Neuronal stem cell (in vitro differentiated cells): ENCODE data around the gene SLC46A3.
"Not testable (repeated sequence)": the region's sequence is repeated elsewhere in the genome, so short reads cannot be mapped to it uniquely, and the experiment has no call there.

Source experiments
- DNase-seq: peaks from one replicate; pipeline ENCODE4 v3.0.0-alpha.2; 2013; ENCODE audit warnings: low spot score
- H2AFZ ChIP-seq: one replicate; pipeline ENCODE4 v1.6.1; 2013; ENCODE audit warnings: mild to moderate bottlenecking, low read length, inconsistent platforms
- H2AK5ac ChIP-seq: 2 replicates; pipeline ENCODE4 v1.6.1; 2013; ENCODE audit warnings: low read depth, mild to moderate bottlenecking, inconsistent platforms, low read length, moderate library complexity, mixed read lengths
- H2BK120ac ChIP-seq: 2 replicates; pipeline ENCODE4 v1.6.1; 2013; ENCODE audit warnings: low read depth, mild to moderate bottlenecking, inconsistent platforms, low read length, moderate library complexity, mixed read lengths
- H2BK12ac ChIP-seq: one replicate; pipeline ENCODE4 v1.6.1; 2013; ENCODE audit warnings: low read length, inconsistent platforms
- H2BK15ac ChIP-seq: 2 replicates; pipeline ENCODE4 v1.6.1; 2013; ENCODE audit warnings: mild to moderate bottlenecking, low read length, inconsistent platforms, mixed read lengths
- H2BK5ac ChIP-seq: one replicate; pipeline ENCODE4 v1.6.1; 2013; ENCODE audit warnings: inconsistent platforms, mild to moderate bottlenecking, low read length, moderate library complexity
- H3K14ac ChIP-seq: one replicate; pipeline ENCODE4 v1.6.1; 2013; ENCODE audit warnings: low read length, inconsistent platforms
- H3K18ac ChIP-seq: 2 replicates; pipeline ENCODE4 v1.6.1; 2013; ENCODE audit warnings: low read length, inconsistent platforms
- H3K23ac ChIP-seq: 2 replicates; pipeline ENCODE4 v1.6.1; 2013; ENCODE audit warnings: low read depth, mild to moderate bottlenecking, mixed read lengths, low read length, inconsistent platforms; ENCODE audit not compliant: poor library complexity
- H3K27ac ChIP-seq: replicated peaks from 3 replicates; pipeline ENCODE4 v1.5.1; 2013; ENCODE audit warnings: low read length, inconsistent platforms
- H3K27me3 ChIP-seq, 3 experiments: 2 replicates each; pipeline ENCODE4 v1.6.1; 2013; ENCODE audit warnings: low read length in 3 of 3, mild to moderate bottlenecking in 2 of 3, inconsistent platforms in 1 of 3, low read depth in 1 of 3, mixed read lengths in 1 of 3, moderate library complexity in 1 of 3; ENCODE audit not compliant: control insufficient read depth in 3 of 3, insufficient read depth in 3 of 3
- H3K36me3 ChIP-seq, 2 donors: replicated peaks in 1 of 2; 2 replicates each; pipeline ENCODE4 v1.6.1; 2013; ENCODE audit warnings: low read length in 2 of 2; ENCODE audit not compliant: control insufficient read depth in 2 of 2, insufficient read depth in 2 of 2
- H3K4ac ChIP-seq: 2 replicates; pipeline ENCODE4 v1.6.1; 2013; ENCODE audit warnings: inconsistent platforms, mild to moderate bottlenecking, low read length, moderate library complexity
- H3K4me1 ChIP-seq, 2 donors: 1 replicate in 1 of 2; 2 replicates in 1 of 2; pipeline ENCODE4 v1.6.1; 2013; ENCODE audit warnings: low read length in 2 of 2, low read depth in 1 of 2; ENCODE audit not compliant: control insufficient read depth in 2 of 2, insufficient read depth in 1 of 2
- H3K4me2 ChIP-seq: one replicate; pipeline ENCODE4 v1.6.1; 2013; ENCODE audit warnings: mild to moderate bottlenecking, low read length, inconsistent platforms; ENCODE audit not compliant: insufficient read depth, poor library complexity, severe bottlenecking
- H3K4me3 ChIP-seq, 2 donors: 2 replicates each; pipeline ENCODE4 v1.5.1; 2013; ENCODE audit warnings: low read length in 2 of 2, mild to moderate bottlenecking in 2 of 2, inconsistent platforms in 1 of 2, moderate library complexity in 1 of 2
- H3K79me1 ChIP-seq: one replicate; pipeline ENCODE4 v1.6.1; 2013; ENCODE audit warnings: low read depth, mild to moderate bottlenecking, inconsistent platforms, low read length, moderate library complexity
- H3K9ac ChIP-seq: one replicate; pipeline ENCODE4 v1.6.1; 2013; ENCODE audit warnings: mild to moderate bottlenecking, low read depth, low read length, inconsistent platforms; ENCODE audit not compliant: poor library complexity
- H3K9me3 ChIP-seq, 2 donors: replicated peaks in 1 of 2; 2 replicates each; pipeline versions ENCODE3 to v1.6.1; 2013; ENCODE audit warnings: low read length in 2 of 2, mild to moderate bottlenecking in 2 of 2, inconsistent platforms in 1 of 2, low read depth in 1 of 2, mixed read lengths in 1 of 2, moderate library complexity in 1 of 2; ENCODE audit not compliant: control insufficient read depth in 2 of 2, insufficient read depth in 1 of 2
- H4K8ac ChIP-seq: one replicate; pipeline ENCODE4 v1.6.1; 2013; ENCODE audit warnings: low read depth, mild to moderate bottlenecking, inconsistent platforms, low read length, moderate library complexity
- H4K91ac ChIP-seq: one replicate; pipeline ENCODE4 v1.6.1; 2013; ENCODE audit warnings: low read length, low read depth, mild to moderate bottlenecking, inconsistent platforms; ENCODE audit not compliant: poor library complexity
- WGBS, 2 donors: extraction: QIAGEN DNeasy Blood & Tissue Kit; methylation state at CpG; one replicate each; pipeline ENCODE4 v1.1.7; 2013; ENCODE audit warnings: missing lambda C conversion rate in 2 of 2, mixed read lengths in 1 of 2; ENCODE audit not compliant: insufficient read length in 2 of 2, insufficient replicate concordance in 1 of 2; ENCODE audit errors: extremely low coverage in 2 of 2; 5-methylcytosine and 5-hydroxymethylcytosine counted together

SLC46A3 gene

DNA sequence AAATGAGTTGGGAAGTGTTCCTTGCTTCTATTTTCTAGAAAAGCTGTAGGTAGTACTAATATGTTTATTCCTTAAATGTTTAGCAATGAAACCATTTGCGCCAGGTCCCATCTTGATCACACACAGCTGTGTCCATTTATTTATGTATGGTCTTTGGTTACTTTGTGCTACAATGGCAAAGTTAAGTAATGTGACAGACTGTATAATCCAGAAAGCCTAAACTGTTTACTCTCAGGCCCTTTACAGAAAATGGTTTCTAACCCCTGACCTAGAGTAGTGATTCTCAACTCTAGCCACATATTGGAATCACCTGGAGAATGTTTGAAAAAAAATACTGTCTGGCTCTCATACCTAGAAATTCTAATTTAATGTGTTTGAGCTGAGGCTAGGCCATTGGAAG, 21.3 kb downstream of the SLC46A3 start:
- no peak overlapping the region for H3K9ac ChIP-seq
- no peak overlapping the region for H3K4me3 ChIP-seq
- no peak overlapping the region for H2AK5ac ChIP-seq
- no peak overlapping the region for H3K18ac ChIP-seq
- no peak for DNase-seq
- peaks cover 0 to 13% (median 0%) of the 10 kb centered on the region in 3 experiments for H3K27me3 ChIP-seq
- H2AFZ ChIP-seq = no peak overlapping the region
- H2BK120ac ChIP-seq = no peak overlapping the region
- H3K14ac ChIP-seq = no peak overlapping the region
- H2BK15ac ChIP-seq = no peak overlapping the region
- no peak overlapping the region for H3K4ac ChIP-seq
- no peaks in the 10 kb centered on the region for H3K36me3 ChIP-seq
- no peaks in the 10 kb centered on the region for H3K79me1 ChIP-seq
- no peak overlapping the region for H3K23ac ChIP-seq
- H4K8ac ChIP-seq = no peak overlapping the region
- no peak overlapping the region for H3K27ac ChIP-seq
- H2BK5ac ChIP-seq = no peak overlapping the region
- no peak overlapping the region for H4K91ac ChIP-seq
- H3K4me1 ChIP-seq = peaks cover 0 to 5% of the 10 kb centered on the region in 2 donors
- no peak overlapping the region for H2BK12ac ChIP-seq
- no CpG with 5 or more reads among the region's 1 CpG for WGBS, 2 donors
- no peaks in the 10 kb centered on the region for H3K9me3 ChIP-seq
- H3K4me2 ChIP-seq = no peak overlapping the region

DNA sequence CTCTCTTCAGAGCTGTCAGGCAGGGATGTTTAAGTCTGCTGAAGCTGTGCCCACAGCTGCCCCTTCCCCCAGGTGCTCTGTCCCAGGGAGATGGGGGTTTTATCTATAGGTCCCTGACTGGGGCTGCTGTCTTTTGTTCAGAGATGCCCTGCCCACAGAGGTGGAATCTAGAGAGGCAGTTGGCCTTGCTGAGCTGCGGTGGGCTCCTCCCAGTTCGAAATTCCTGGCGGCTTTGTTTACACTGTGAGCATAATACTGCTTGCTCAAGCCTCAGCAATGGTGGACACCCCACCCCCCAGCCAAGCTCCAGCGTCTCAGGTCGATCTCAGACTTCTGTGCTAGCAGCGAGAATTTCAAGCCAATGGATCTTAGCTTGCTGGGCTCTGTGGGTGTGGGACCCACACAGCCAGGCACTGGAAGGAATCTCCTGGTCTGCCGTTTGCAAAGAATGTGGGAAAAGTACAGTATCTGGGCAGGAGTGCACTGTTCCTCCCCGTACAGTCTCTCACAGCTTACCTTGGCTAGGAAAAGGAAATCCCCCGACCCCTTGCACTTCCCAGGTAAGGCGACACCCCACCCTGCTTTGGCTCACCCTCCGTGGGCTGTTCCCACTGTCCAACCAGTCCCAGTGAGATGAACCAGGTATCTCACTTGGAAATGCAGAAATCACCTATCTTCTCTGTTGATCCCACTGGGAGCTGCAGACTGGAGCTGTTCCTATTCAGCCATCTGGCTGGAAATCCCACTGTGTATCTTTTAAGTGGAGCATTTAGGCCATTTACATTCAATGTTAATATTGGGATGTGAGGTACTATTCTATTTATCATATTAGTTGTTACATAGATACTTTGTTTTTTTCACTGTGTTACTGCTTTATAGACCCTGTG, 24.9 kb downstream of the SLC46A3 start:
- Histone ChIP-seq H3K4me2 (peak overlapping the region; percentile 40), H3K27ac (peak overlapping the region; percentile 13), H3K27me3 (peaks cover 0 to 13% (median 0%) of the 10 kb centered on the region in 3 experiments), H3K9ac (peak overlapping the region; percentile 16), H3K4ac (peak overlapping the region; percentile 76), H2BK12ac (peak overlapping the region; percentile 30), H2AK5ac (peak overlapping the region; percentile 37), H2AFZ (peak overlapping the region; percentile 85), H3K18ac (peak overlapping the region; percentile 88)
- not testable (repeated sequence) for H2BK15ac ChIP-seq, H3K36me3 ChIP-seq, H4K8ac ChIP-seq, H3K79me1 ChIP-seq, H3K4me3 ChIP-seq, H3K23ac ChIP-seq, H3K14ac ChIP-seq, H3K9me3 ChIP-seq, DNase-seq, H4K91ac ChIP-seq, H3K4me1 ChIP-seq, H2BK5ac ChIP-seq, H2BK120ac ChIP-seq
- no CpG with 5 or more reads among the region's 11 CpGs for WGBS, 2 donors

DNA sequence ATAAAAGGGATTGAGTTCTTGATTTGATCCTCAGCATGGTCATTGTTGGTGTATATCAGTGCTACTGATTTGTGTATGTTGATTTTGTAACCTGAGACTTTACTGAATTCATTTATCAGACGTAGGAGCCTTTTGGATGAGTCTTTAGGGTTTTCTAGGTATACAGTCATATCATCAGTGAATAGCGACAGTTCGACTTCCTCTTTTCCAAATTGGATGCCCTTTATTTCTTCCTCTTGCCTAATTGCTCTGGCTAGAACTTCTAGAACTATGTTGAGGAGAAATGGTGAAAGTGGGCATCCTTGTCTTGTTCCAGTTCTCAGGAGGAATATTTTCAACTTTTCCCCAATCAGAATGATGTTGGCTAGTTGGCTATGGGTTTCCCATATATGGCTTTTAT, 32.9 kb downstream of the SLC46A3 start:
- Histone ChIP-seq H2AFZ (no peak overlapping the region), H3K4me1 (peaks cover 0 to 5% of the 10 kb centered on the region in 2 donors), H4K91ac (no peak overlapping the region), H4K8ac (no peak overlapping the region), H2BK12ac (no peak overlapping the region), H3K14ac (no peak overlapping the region), H3K18ac (no peak overlapping the region), H3K23ac (no peak overlapping the region), H3K4me3 (no peak overlapping the region), H2BK5ac (no peak overlapping the region), H3K79me1 (peaks cover 2% of the 10 kb centered on the region), H3K9ac (no peak overlapping the region), H3K36me3 (no peaks in the 10 kb centered on the region), H2BK15ac (no peak overlapping the region), H3K4me2 (no peak overlapping the region), H2BK120ac (no peak overlapping the region), H3K27ac (no peak overlapping the region), H2AK5ac (no peak overlapping the region), H3K27me3 (no peaks in the 10 kb centered on the region), H3K9me3 (no peaks in the 10 kb centered on the region), H3K4ac (no peak overlapping the region)
- WGBS, 2 donors = no CpG with 5 or more reads among the region's 3 CpGs
- DNase-seq = no peak

DNA sequence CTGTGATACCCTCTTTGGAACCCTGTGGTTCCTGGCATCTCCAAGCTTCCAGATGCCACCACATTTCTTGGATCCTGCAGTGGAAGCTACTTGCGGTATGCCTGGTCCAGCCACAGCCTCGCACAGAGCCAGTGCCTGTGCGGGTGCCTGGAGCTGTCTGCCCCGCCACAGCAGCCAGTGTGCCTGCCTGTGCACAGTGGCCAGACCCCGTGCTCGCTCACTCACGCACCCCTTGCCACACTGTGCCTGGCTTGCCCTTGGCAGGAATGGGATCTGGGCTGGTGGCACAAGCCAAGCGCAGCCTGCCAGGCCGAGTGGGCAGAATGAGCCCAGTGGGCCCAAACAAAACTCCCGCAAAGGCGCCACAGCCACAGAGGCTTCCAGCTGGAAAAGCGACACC, 33.7 kb downstream of the SLC46A3 start:
- Histone ChIP-seq H3K18ac (peak overlapping the region; percentile 71), H3K4me1 (peaks cover 0 to 5% of the 10 kb centered on the region in 2 donors), H3K9ac (no peak overlapping the region), H2BK15ac (peak overlapping the region; percentile 67), H2AFZ (peak overlapping the region; percentile 40), H2BK5ac (no peak overlapping the region), H3K4me2 (no peak overlapping the region), H3K36me3 (no peaks in the 10 kb centered on the region), H3K79me1 (peaks cover 2% of the 10 kb centered on the region), H2AK5ac (peak overlapping the region; percentile 81), H3K14ac (peak overlapping the region; percentile 89), H3K27ac (no peak overlapping the region), H3K4me3 (no peak overlapping the region), H3K27me3 (no peaks in the 10 kb centered on the region), H2BK120ac (no peak overlapping the region), H3K4ac (peak overlapping the region; percentile 37), H2BK12ac (peak overlapping the region; percentile 94), H4K8ac (peak overlapping the region; percentile 17), H3K9me3 (no peaks in the 10 kb centered on the region), H4K91ac (no peak overlapping the region), H3K23ac (peak overlapping the region; percentile 43)
- no CpG with 5 or more reads among the region's 12 CpGs for WGBS, 2 donors
- no peak for DNase-seq
